Sciatic nerve (tissue), 2 donors: ENCODE data around the gene MYOM3. TPM values are rescaled to one million over a fixed set of nuclear protein-coding genes. Genes with fewer than 3 reads are reported as not detected.

Source experiments
- ATAC-seq: fragments of 200-7000 bp; cut with Tn5 transposase; one replicate; pipeline ENCODE4 v1.9.1; 2020; ENCODE audit warnings: mild to moderate bottlenecking, moderate library complexity
- DNase-seq: peaks from one replicate; pipeline ENCODE4 v3.0.0-alpha.2; 2020; ENCODE audit warnings: low spot score
- intact Hi-C: fragments of 100-400 bp; cut with DNase I; formaldehyde crosslinking; loops from one replicate; pipeline ENCODE4 v1.14.2; 2022
- total RNA-seq: library from RNA; stranded (reverse); fragmentation: NEBNext Ultra II Directional; extraction: Animal tissue kit (Norgen Biotek cat#: 25700); gene quantifications from one replicate; pipeline ENCODE4 v1.2.1, GENCODE V29; 2021
- donor health status: DM: no; HTN: no; CAD: no.
- donor health status: DM: no; HTN: no; CAD: no.

The MYOM3 gene
- total RNA-seq, 1 donor from 2014 or later, result 0.62 TPM

GRCh38 chr1:24118410-24119242 lies 6.7 kb upstream of the MYOM3 start:
- DNase-seq (no peak), ATAC-seq (no peak)
- intact Hi-C loops, result no loop called here

GRCh38 chr1:24117722-24118409 lies 5.9 kb upstream of the MYOM3 start:
- DNase-seq (no peak), ATAC-seq (no peak)
- intact Hi-C loops, result no loop called here

- no peak for DNase-seq
These were observed 5.2 kb upstream of the MYOM3 start for GRCh38 chr1:24117132-24117531.

GRCh38 chr1:24114753-24115152 lies 2.8 kb upstream of the MYOM3 start:
- ATAC-seq (no peak), DNase-seq (no peak)
- intact Hi-C loops, result no loop called here

More at GRCh38 chr1:24117132-24117531, 5.2 kb upstream of the MYOM3 start:
- no peak for ATAC-seq
- intact Hi-C loops, result no loop called here

- DNase-seq, result no peak
- intact Hi-C loops, result no loop called here
- ATAC-seq, result no peak
These were observed 1.7 kb upstream of the MYOM3 start for GRCh38 chr1:24113641-24114033.

GRCh38 chr1:24111262-24111995 lies 506 bp downstream of the MYOM3 start:
- intact Hi-C loops, result no loop called here
- ATAC-seq (no peak), DNase-seq (no peak)

- intact Hi-C loops, result no loop called here
- no peak for ATAC-seq
- DNase-seq, result no peak
These were observed 1.2 kb downstream of the MYOM3 start for GRCh38 chr1:24110642-24111261.

GRCh38 chr1:24109686-24110475 lies 2.1 kb downstream of the MYOM3 start:
- intact Hi-C loops, result no loop called here
- DNase-seq, result no peak
- ATAC-seq, result no peak

- ATAC-seq, result no peak
- no peak for DNase-seq
- intact Hi-C loops, result no loop called here
These were observed 2.8 kb downstream of the MYOM3 start for GRCh38 chr1:24109166-24109483.

GRCh38 chr1:24108334-24109165 lies 3.4 kb downstream of the MYOM3 start:
- intact Hi-C loops, result no loop called here
- ATAC-seq, result no peak

GRCh38 chr1:24107462-24108138 lies 4.3 kb downstream of the MYOM3 start:
- intact Hi-C loops, result no loop called here
- DNase-seq (no peak), ATAC-seq (no peak)

More at GRCh38 chr1:24108334-24109165, 3.4 kb downstream of the MYOM3 start:
- DNase-seq, result no peak

GRCh38 chr1:24105368-24106160 lies 6.4 kb downstream of the MYOM3 start:
- intact Hi-C loops, result no loop called here
- DNase-seq (no peak), ATAC-seq (no peak)

GRCh38 chr1:24104854-24105253 lies 7.1 kb downstream of the MYOM3 start:
- ATAC-seq (no peak), DNase-seq (no peak)
- intact Hi-C loops, result no loop called here

GRCh38 chr1:24103879-24104278 lies 8.1 kb downstream of the MYOM3 start:
- DNase-seq, result no peak
- intact Hi-C loops, result no loop called here
- ATAC-seq, result no peak

GRCh38 chr1:24103408-24103807 lies 8.5 kb downstream of the MYOM3 start:
- intact Hi-C loops, result no loop called here
- ATAC-seq, result no peak
- no peak for DNase-seq

GRCh38 chr1:24102961-24103360 lies 9.0 kb downstream of the MYOM3 start:
- no peak for DNase-seq
- intact Hi-C loops, result no loop called here

More at GRCh38 chr1:24102961-24103360, 9.0 kb downstream of the MYOM3 start:
- no peak for ATAC-seq
